Activated T-cell treated with anti-CD3 and anti-CD28 coated beads, Interleukin-2, amount 50 U/mL, for 72 hours (primary cell): Measurements from ENCODE around the gene HCLS1. TPM values are rescaled to one million over a fixed set of nuclear protein-coding genes. Genes with fewer than 3 reads are reported as not detected.
"Not testable (repeated sequence)": the region's sequence is repeated elsewhere in the genome, so short reads cannot be mapped to it uniquely, and the experiment has no call there.

Experiments
- ATAC-seq, 2 donors: fragments of 150-1000 bp; cut with Tn5 transposase; replicated peaks in 1 of 2; 2 replicates each; pipeline ENCODE4 v1.10.0; 2021; ENCODE audit warnings: moderate library complexity in 2 of 2, mild to moderate bottlenecking in 1 of 2
- DNase-seq, 2 donors: peaks; one replicate each; pipeline ENCODE4 v3.0.0; 2021 to 2022; ENCODE audit warnings: mixed read lengths in 1 of 2
- H3K27ac Mint-ChIP-seq: one replicate; pipeline ENCODE4 v1.8.0; 2022; ENCODE audit warnings: mild to moderate bottlenecking, moderate library complexity, mixed read lengths
- H3K27me3 Mint-ChIP-seq: one replicate; pipeline ENCODE4 v1.8.0; 2022; ENCODE audit warnings: low read depth, mixed read lengths
- H3K36me3 Mint-ChIP-seq, 2 donors: one replicate each; pipeline ENCODE4 v1.8.0; 2022; ENCODE audit warnings: mixed read lengths in 2 of 2, mild to moderate bottlenecking in 1 of 2; ENCODE audit not compliant: insufficient read depth in 2 of 2
- H3K4me1 Mint-ChIP-seq: one replicate; pipeline ENCODE4 v1.8.0; 2022; ENCODE audit warnings: low read depth, mixed read lengths
- H3K4me3 Mint-ChIP-seq, 2 donors: one replicate each; pipeline ENCODE4 v1.8.0; 2022; ENCODE audit warnings: mild to moderate bottlenecking in 2 of 2, mixed read lengths in 2 of 2, moderate library complexity in 2 of 2
- H3K9me3 Mint-ChIP-seq, 2 donors: one replicate each; pipeline ENCODE4 v1.8.0; 2022; ENCODE audit warnings: mixed read lengths in 2 of 2
- total RNA-seq, 2 donors: library from RNA; stranded (reverse); gene quantifications; one replicate each; pipeline ENCODE4 v1.2.3, GENCODE V29; 2022

The HCLS1 gene
- total RNA-seq, 2 donors from 2014 or later = 236 to 259 TPM

DNA sequence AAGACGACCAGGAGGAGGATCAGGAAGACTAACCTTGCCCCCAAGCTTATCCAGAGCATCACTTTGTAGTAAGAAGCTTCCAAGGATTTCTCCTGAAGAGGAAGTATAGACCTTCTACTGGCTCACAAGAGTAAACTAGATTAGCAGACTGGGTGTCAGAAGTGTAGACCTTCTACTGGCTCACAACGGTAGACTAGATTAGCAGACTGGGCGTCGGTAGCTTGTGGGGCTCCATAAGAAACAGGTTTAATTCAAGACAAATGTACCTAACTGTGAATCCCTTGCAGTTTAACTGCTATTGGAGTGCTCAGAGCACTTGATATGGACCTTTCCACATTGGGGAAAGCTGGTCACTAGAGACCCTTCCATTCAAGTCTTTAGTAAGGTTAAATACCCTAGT, 54.6 kb downstream of the HCLS1 start:
- H3K9me3 Mint-ChIP-seq = no peaks in the 10 kb centered on the region
- no peaks in the 10 kb centered on the region for H3K4me1 Mint-ChIP-seq
- H3K27ac Mint-ChIP-seq = no peak overlapping the region
- H3K36me3 Mint-ChIP-seq = no peaks in the 10 kb centered on the region
- H3K4me3 Mint-ChIP-seq = no peak overlapping the region
- H3K27me3 Mint-ChIP-seq = no peaks in the 10 kb centered on the region
- DNase-seq (no peak), ATAC-seq (no peak)

DNA sequence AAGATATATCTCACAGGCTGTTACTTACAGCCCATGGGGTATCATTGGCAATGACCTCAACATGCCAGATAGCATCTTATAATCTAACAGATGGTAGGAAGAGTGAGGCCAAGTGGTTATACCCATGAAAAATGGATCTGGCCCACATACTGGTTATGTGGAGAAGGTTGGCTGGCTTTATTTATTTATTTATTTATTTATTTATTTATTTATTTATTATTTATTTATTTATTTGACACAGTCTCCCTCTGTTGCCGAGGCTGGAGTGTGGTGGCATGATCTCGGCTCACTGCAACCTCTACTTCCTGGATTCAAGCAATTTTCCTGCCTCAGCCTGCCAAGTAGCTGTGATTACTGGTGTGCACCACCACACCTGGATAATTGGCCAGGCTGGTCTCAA, 55.9 kb downstream of the HCLS1 start:
- H3K27ac Mint-ChIP-seq = no peak overlapping the region
- ATAC-seq (no peak), DNase-seq (no peak)
- no peaks in the 10 kb centered on the region for H3K4me1 Mint-ChIP-seq
- H3K27me3 Mint-ChIP-seq = no peaks in the 10 kb centered on the region
- H3K9me3 Mint-ChIP-seq = no peaks in the 10 kb centered on the region
- no peak overlapping the region for H3K4me3 Mint-ChIP-seq
- H3K36me3 Mint-ChIP-seq = no peaks in the 10 kb centered on the region

DNA sequence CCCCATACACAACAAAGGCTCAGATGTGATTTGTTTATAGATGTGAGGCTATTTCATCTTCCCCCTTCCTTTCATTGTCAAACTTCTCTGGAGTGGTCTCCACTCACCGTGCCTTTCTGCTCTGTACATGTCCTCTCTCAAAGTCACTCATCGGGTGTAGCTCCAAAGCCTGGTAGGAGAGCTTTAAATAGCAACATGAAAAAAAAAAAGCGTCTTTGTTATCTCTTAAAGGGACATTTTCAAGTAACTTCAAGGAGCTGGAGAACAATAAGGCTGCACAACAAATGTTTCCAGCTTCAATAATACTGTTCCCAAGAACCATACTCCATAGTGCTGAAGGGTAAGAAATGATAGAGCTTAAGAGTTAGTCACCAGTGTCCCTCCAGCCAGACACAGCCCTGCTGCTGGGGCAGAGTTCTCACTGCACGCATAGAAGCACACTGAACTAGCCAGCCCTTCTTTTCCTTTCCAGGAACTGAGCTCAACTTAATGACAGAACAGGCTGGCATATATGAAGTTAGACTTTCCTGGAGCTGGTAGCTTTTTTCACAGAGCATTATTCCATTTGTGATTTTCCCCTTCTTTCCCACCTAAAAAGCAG, 59.4 kb downstream of the HCLS1 start:
- no peak overlapping the region for H3K27ac Mint-ChIP-seq
- DNase-seq (no peak), ATAC-seq (no peak)
- H3K9me3 Mint-ChIP-seq = no peaks in the 10 kb centered on the region
- no peak overlapping the region for H3K4me3 Mint-ChIP-seq
- H3K4me1 Mint-ChIP-seq = no peaks in the 10 kb centered on the region
- H3K36me3 Mint-ChIP-seq = no peaks in the 10 kb centered on the region
- no peaks in the 10 kb centered on the region for H3K27me3 Mint-ChIP-seq

DNA sequence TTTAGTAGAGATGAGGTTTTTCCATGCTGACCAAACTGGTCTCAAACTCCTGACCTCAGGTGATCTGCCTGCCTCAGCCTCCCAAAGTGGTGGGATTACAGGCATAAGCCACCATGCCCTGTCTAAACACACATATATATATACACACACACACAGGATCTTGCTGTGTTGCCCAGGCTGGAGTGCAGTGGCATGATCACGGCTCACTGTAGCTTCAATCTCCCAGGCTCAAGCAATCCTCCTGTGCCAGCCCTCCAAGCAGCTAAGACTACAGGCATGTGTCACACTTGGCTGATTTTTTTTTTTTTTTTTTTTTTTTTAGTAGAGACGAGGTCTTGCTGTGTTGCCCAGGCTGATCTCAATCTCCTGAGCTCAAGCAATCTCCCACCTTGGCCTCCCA, 60.8 kb downstream of the HCLS1 start:
- not testable (repeated sequence) for H3K36me3 Mint-ChIP-seq, H3K9me3 Mint-ChIP-seq, DNase-seq, H3K27me3 Mint-ChIP-seq, H3K4me3 Mint-ChIP-seq, H3K27ac Mint-ChIP-seq, ATAC-seq, H3K4me1 Mint-ChIP-seq

DNA sequence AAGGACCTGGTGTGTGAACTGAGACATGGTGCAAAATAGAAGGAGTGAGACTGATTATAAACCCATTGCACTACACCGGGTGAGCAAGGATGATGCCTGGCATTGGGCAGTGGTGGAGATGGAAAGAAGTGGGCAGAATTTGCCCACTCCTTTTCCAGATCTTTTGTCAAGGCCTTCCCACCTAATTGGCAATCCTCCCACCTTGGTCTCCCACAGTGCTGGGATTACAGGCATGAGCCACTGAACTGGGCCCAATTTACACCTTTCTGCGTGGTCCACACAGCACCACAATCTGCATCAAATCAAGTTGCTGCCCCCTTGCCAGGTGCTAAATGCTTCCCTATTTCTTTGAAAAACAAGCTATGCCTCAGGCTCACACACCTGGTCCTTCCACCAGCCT, 62.1 kb downstream of the HCLS1 start:
- ATAC-seq (no peak), DNase-seq (no peak)
- Mint-ChIP-seq H3K27me3 (no peaks in the 10 kb centered on the region), H3K4me3 (no peak overlapping the region), H3K27ac (no peak overlapping the region), H3K4me1 (no peaks in the 10 kb centered on the region), H3K9me3 (no peaks in the 10 kb centered on the region), H3K36me3 (no peaks in the 10 kb centered on the region)

DNA sequence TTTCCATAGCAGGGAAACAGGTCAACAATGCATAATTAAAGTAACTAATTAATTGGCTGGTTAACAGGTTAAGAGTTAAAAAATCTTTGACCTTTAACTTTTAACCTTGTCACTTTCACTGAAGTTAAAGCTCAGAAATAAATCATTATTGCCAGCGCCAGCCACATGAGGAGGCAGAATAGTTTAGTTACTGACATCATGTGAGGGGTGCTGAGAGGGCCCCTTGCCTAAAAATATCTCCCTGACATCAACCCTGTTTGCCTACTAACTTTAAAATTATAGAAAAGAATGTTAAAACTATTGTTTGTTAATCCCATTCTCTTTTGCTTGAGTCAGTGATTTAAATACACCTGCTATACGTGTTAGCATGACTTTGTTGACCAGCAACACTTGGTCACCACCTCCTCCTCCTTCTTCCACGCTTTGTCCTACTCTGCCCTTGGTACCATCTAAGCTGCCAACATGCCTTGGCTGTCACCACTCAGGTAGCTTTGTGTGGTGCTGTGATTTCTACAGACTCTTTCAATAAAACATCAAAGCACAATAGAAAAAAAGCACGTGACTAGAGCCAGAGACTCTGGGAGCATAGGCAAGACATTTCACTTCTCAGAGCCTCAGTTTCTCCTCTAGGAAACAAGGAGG, 64.8 kb downstream of the HCLS1 start:
- H3K4me1 Mint-ChIP-seq = no peaks in the 10 kb centered on the region

DNA sequence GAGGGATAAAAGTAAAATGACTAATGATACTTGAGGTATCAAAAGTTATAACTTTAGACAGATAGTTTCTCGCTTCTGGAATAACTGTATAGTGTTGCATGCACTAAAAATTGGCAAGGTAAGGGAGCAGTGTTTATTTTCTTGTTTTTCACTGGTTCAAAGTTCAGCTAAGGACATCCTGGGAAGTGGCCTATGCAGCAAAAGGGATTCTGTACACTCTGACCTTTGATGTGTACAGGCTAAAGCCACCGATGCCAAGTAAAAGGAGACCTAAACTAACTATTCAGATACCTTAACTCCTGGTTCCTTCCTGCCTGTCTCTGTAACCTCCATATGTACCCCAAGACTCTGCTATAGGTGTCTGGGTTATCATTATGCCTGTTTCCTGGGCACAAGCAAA, 65.9 kb downstream of the HCLS1 start:
- Mint-ChIP-seq H3K36me3 (no peaks in the 10 kb centered on the region), H3K4me3 (no peak overlapping the region), H3K9me3 (no peaks in the 10 kb centered on the region), H3K27me3 (peaks cover 9% of the 10 kb centered on the region), H3K27ac (no peak overlapping the region), H3K4me1 (no peaks in the 10 kb centered on the region)
- DNase-seq = no peak
- ATAC-seq = no peak

More for the DNA sequence above, 64.8 kb downstream of the HCLS1 start:
- Mint-ChIP-seq H3K36me3 (no peaks in the 10 kb centered on the region), H3K9me3 (no peaks in the 10 kb centered on the region), H3K27me3 (peaks cover 9% of the 10 kb centered on the region), H3K27ac (no peak overlapping the region), H3K4me3 (no peak overlapping the region)
- ATAC-seq (no peak), DNase-seq (no peak)

DNA sequence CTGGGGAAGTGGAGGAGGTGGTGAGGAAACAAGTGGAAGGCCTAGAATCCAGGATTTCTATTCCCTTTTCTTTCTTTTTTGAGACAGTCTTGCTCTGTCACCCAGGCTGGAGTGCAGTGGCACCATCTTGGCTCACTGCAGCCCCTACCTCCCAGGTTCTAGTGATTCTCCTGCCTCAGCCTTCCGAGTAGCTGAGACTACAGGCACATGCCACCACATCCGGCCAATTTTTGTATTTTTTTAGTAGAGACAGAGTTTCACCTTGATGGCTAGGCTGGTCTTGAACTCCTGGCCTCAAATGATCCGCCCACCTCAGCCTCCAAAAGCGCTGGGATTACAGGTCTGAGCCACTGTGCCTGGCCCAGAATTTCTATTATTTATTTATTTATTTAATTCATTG, 66.9 kb downstream of the HCLS1 start:
- H3K9me3 Mint-ChIP-seq, H3K4me3 Mint-ChIP-seq, ATAC-seq, H3K27ac Mint-ChIP-seq, DNase-seq, H3K36me3 Mint-ChIP-seq, H3K27me3 Mint-ChIP-seq, H3K4me1 Mint-ChIP-seq: not testable (repeated sequence)

DNA sequence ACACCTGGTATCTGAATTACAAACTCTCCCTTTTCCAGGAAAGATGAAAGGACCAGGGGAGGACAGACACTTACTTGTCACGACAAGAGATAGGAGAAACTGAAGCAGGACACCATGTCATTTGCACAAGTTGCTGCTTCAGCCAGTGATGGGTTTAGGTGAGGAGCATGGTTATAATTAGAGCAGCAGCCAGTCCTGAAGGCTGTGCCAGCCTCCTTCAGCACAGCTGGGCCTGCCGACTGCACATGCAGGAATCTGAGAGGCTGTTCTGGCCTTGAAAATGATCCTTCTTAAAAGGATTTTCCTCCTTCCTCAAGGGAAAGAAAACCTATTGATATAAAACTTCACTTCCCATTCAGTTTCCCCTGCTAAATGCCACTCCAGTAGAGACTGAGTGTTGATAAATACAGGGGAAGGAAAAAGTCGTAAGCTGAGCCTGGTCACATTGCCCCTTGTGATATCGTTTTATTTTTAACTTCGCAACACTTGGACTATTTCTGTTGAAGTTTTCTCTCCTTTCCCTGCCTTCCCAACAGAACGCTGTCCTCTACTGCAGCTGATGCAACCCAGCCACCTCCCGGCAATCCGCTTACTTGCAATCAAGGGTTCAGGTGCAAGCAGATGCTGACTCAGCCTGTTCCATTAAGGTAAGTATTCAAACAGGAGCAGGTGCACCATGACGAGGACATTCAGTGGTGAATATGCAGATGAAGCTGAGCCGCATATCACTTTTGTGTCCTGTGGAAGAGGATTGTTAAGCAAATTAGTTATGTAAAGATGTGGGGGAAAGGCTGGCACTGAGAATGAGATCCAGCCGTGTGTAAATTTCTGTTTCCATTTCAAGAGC, 67.6 kb downstream of the HCLS1 start, which contains the start of gene FBXO40:
Gene FBXO40, plus strand, starts transcription at position 524 of the 847 bp plus-strand sequence. CDS start 27,197 bp downstream, outside the sequence.
- Mint-ChIP-seq H3K4me3 (no peak within 1 kb of the TSS), H3K9me3 (no peaks in the 10 kb centered on the region), H3K27me3 (peaks cover 9% of the 10 kb centered on the region), H3K4me1 (no peaks in the 10 kb centered on the region), H3K36me3 (no peaks in the 10 kb centered on the region), H3K27ac (no peak within 1 kb of the TSS)
- ATAC-seq (no peak), DNase-seq (no peak)

DNA sequence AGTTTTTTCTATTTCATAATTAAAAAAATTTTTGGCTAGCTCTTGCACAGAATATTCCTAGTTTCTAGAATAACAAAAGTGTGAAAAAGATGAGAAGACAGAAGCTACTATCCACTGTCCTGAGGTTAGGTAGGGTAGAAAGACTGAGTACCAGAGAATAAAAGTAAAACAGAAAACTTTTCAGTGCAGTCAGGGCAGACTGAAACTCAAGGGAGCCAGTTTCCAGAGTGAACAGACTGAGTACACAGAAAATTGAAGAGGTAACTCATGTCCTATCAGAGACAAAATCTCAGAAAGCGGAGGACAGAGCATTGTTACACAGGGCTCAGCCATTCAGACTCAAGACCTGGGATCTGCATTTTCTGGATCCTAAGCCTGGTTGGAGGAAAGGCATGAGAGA, 76.3 kb downstream of the HCLS1 start:
- DNase-seq (no peak), ATAC-seq (no peak)
- Mint-ChIP-seq H3K9me3 (no peaks in the 10 kb centered on the region), H3K36me3 (no peaks in the 10 kb centered on the region), H3K27ac (no peak overlapping the region), H3K4me3 (no peak overlapping the region), H3K27me3 (peaks cover 32% of the 10 kb centered on the region), H3K4me1 (no peaks in the 10 kb centered on the region)

DNA sequence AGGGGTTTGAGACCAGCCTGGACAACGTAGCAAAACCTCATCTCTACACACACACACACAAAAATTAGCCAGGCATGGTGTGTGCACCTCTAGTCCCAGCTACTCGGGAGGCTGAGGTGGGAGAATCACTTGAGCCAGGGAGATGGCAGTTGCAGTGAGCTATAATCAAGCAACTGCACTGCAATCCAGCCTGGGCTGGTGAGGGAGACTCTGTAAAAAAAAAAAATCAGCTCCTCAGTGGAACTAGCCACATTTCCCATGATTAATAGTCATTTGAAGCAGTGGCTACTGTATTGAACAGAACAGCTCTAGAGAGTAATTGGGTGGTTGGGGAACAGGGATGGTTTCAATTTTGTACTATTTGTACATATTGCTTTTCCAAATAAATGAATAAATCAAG, 79.0 kb downstream of the HCLS1 start:
- ATAC-seq (no peak), DNase-seq (no peak)
- Mint-ChIP-seq H3K36me3 (no peaks in the 10 kb centered on the region), H3K9me3 (no peaks in the 10 kb centered on the region), H3K4me3 (no peak overlapping the region), H3K4me1 (no peaks in the 10 kb centered on the region), H3K27me3 (peaks cover 31% of the 10 kb centered on the region), H3K27ac (no peak overlapping the region)
